Activated naive CD4-positive, alpha-beta T cell (primary cell): ENCODE data around the gene PRAMEF13.
"Not testable (repeated sequence)": the region's sequence is repeated elsewhere in the genome, so short reads cannot be mapped to it uniquely, and the experiment has no call there.

Experiments used
- DNase-seq, 4 experiments: peaks; one replicate each; lab custom pipeline; 2025; lab: John Stamatoyannopoulos, UW

PRAMEF13 gene

GRCh38 chr1:13171548-13171947, 29.7 kb downstream of the PRAMEF13 start, which contains the start of gene PRAMEF9:
Gene PRAMEF9 (plus strand): TSS chr1:13171848. CDS start chr1:13175281, 3,433 bp downstream.
- DNase-seq, result not testable (repeated sequence)

- not testable (repeated sequence) for DNase-seq
These were observed 35.7 kb downstream of the PRAMEF13 start, which contains the start of gene HNRNPCL4 for GRCh38 chr1:13165531-13165930. Gene HNRNPCL4 (minus strand): TSS chr1:13165631. CDS start chr1:13165467, 164 bp downstream.

- not testable (repeated sequence) for DNase-seq
These were observed 45.3 kb downstream of the PRAMEF13 start, which contains the start of gene PRAMEF26 for GRCh38 chr1:13155909-13156308. Gene PRAMEF26 (minus strand): TSS chr1:13156009. CDS start chr1:13153095, 2,914 bp downstream.
